ENCODE data around the gene ATP13A4.

DNA sequence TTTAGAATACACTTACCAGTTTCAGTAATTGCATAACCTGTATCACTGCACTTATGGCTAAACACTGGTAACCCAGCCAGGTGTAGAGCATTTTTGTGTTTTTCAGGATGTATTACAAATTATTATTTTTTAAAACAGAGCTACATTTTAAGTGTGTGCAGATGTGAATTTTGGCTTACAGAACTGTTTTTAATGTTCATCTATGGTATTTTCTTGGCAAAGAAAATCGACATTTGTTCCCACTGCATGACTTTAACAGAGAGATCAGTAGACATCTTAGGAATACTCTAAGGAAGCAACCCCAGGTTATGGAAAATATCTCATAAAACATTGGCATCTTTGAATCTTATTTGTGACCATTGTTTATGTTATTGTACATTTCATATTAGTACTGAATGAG lies 73.3 kb downstream of the ATP13A4 start:
- no peak for TF ChIP-seq POLR2A (IDR thresholded peaks at IDR 0.05)
- TF ChIP-seq, protein P1, sequence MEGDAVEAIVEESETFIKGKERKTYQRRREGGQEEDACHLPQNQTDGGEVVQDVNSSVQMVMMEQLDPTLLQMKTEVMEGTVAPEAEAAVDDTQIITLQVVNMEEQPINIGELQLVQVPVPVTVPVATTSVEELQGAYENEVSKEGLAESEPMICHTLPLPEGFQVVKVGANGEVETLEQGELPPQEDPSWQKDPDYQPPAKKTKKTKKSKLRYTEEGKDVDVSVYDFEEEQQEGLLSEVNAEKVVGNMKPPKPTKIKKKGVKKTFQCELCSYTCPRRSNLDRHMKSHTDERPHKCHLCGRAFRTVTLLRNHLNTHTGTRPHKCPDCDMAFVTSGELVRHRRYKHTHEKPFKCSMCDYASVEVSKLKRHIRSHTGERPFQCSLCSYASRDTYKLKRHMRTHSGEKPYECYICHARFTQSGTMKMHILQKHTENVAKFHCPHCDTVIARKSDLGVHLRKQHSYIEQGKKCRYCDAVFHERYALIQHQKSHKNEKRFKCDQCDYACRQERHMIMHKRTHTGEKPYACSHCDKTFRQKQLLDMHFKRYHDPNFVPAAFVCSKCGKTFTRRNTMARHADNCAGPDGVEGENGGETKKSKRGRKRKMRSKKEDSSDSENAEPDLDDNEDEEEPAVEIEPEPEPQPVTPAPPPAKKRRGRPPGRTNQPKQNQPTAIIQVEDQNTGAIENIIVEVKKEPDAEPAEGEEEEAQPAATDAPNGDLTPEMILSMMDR (IDR thresholded peaks at IDR 0.05), result no peak
